ENCODE measurements around the gene DNAJB7. TPM values are rescaled to one million over a fixed set of nuclear protein-coding genes. Genes with fewer than 3 reads are reported as not detected.

DNAJB7 gene
- total RNA-seq, 1 experiment from 2014 or later = not detected

- CTCF ChIA-PET = no interaction called here
- peaks cover 48% of the 10 kb centered on the region for H3K36me3 ChIP-seq (ENCODE audit: insufficient read depth, low read length, poor library complexity, severe bottlenecking)
- no peaks in the 10 kb centered on the region for H3K9me3 ChIP-seq (ENCODE audit: low read depth, low read length, poor library complexity, severe bottlenecking)
- no peak overlapping the region for H3K27ac ChIP-seq (ENCODE audit: low read depth, low read length, poor library complexity, severe bottlenecking)
- POLR2A ChIA-PET (ENCODE audit: low non-redundant PET) = no interaction called here
- H3K27me3 ChIP-seq (replicated peaks; ENCODE audit: insufficient read depth, low read depth, low read length, poor library complexity) = no peaks in the 10 kb centered on the region
- TF ChIP-seq CTCF (conservative IDR thresholded peaks at IDR 0.05; ENCODE audit: low read depth, low read length) = no peak
- no peak for TF ChIP-seq EZH2 (IDR thresholded peaks at IDR 0.05; ENCODE audit: borderline replicate concordance, low read depth, low read length, poor library complexity, severe bottlenecking)
- BruUV-seq (replicated peaks) = no TSS peak
- H3K4me3 ChIP-seq (ENCODE audit: low read depth, low read length, poor library complexity, severe bottlenecking) = no peak overlapping the region
- H3K4me1 ChIP-seq (ENCODE audit: insufficient read depth, low read length, poor library complexity, severe bottlenecking) = peaks cover 23% of the 10 kb centered on the region
- intact Hi-C loops (cut with micrococcal nuclease; ENCODE audit: unreplicated experiment) = no loop called here
- DNase-seq (ENCODE audit: low spot score) = no peak
Observed at GRCh38 chr22:40823426-40823825, 38.5 kb downstream of the DNAJB7 start.

GRCh38 chr22:40819599-40820140, 42.2 kb downstream of the DNAJB7 start:
- no peak for TF ChIP-seq CTCF (conservative IDR thresholded peaks at IDR 0.05; ENCODE audit: low read depth, low read length)
- no peak for TF ChIP-seq EZH2 (IDR thresholded peaks at IDR 0.05; ENCODE audit: borderline replicate concordance, low read depth, low read length, poor library complexity, severe bottlenecking)
- intact Hi-C loops (cut with micrococcal nuclease; ENCODE audit: unreplicated experiment) = loop anchor here (1.0 kb wide), 2 partner anchors 37 to 136 kb away; partner anchors contain the start of gene ST13
- Histone ChIP-seq H3K4me3 (ENCODE audit: low read depth, low read length, poor library complexity, severe bottlenecking) (peak overlapping the region; percentile 85), H3K27me3 (replicated peaks; ENCODE audit: insufficient read depth, low read depth, low read length, poor library complexity) (no peaks in the 10 kb centered on the region), H3K36me3 (ENCODE audit: insufficient read depth, low read length, poor library complexity, severe bottlenecking) (peaks cover 19% of the 10 kb centered on the region), H3K27ac (ENCODE audit: low read depth, low read length, poor library complexity, severe bottlenecking) (peak overlapping the region; percentile 87), H3K9me3 (ENCODE audit: low read depth, low read length, poor library complexity, severe bottlenecking) (no peaks in the 10 kb centered on the region), H3K4me1 (ENCODE audit: insufficient read depth, low read length, poor library complexity, severe bottlenecking) (peaks cover 15% of the 10 kb centered on the region)
- CTCF ChIA-PET = interaction anchor here (1.8 kb wide), 1 partner anchor 137 kb away, joined by 5 read pairs; no protein-coding TSS in a partner anchor
- peak; percentile 46 for DNase-seq (ENCODE audit: low spot score)
- POLR2A ChIA-PET (ENCODE audit: low non-redundant PET) = no interaction called here
- BruUV-seq (replicated peaks) = TSS peak; percentile 87

GRCh38 chr22:40818747-40819598, 42.9 kb downstream of the DNAJB7 start, which contains the start of gene SLC25A17:
SLC25A17 (minus strand) TSS chr22:40819346; CDS start chr22:40819248, 98 bp downstream.
- ChIA-PET POLR2A (ENCODE audit: low non-redundant PET) (no interaction called here), CTCF (interaction anchor here (0.6 to 1.8 kb wide), 2 partner anchors 58 to 136 kb away, joined by 3 to 5 read pairs; no protein-coding TSS in a partner anchor)
- Histone ChIP-seq H3K27me3 (replicated peaks; ENCODE audit: insufficient read depth, low read depth, low read length, poor library complexity) (no peaks in the 10 kb centered on the region), H3K4me1 (ENCODE audit: insufficient read depth, low read length, poor library complexity, severe bottlenecking) (peaks cover 15% of the 10 kb centered on the region), H3K27ac (ENCODE audit: low read depth, low read length, poor library complexity, severe bottlenecking) (peak within 1 kb of the TSS; percentile 87), H3K36me3 (ENCODE audit: insufficient read depth, low read length, poor library complexity, severe bottlenecking) (peaks cover 14% of the 10 kb centered on the region), H3K4me3 (ENCODE audit: low read depth, low read length, poor library complexity, severe bottlenecking) (peak within 1 kb of the TSS; percentile 85), H3K9me3 (ENCODE audit: low read depth, low read length, poor library complexity, severe bottlenecking) (no peaks in the 10 kb centered on the region)
- TF ChIP-seq CTCF (conservative IDR thresholded peaks at IDR 0.05; ENCODE audit: low read depth, low read length) (peak; percentile 43), EZH2 (IDR thresholded peaks at IDR 0.05; ENCODE audit: borderline replicate concordance, low read depth, low read length, poor library complexity, severe bottlenecking) (no peak)
- intact Hi-C loops (cut with micrococcal nuclease; ENCODE audit: unreplicated experiment) = loop anchor here (1.0 kb wide), 2 partner anchors 37 to 136 kb away; partner anchors contain the start of gene ST13
- BruUV-seq (replicated peaks) = no TSS peak
- DNase-seq (ENCODE audit: low spot score) = peak; percentile 94
